NCI-H446 (cell line): Measurements from ENCODE around the gene NAV2.

Experiments
- DNase-seq, 2 experiments: peaks; one replicate each; lab custom pipeline; 2025; lab: John Stamatoyannopoulos, UW

Gene NAV2

DNA sequence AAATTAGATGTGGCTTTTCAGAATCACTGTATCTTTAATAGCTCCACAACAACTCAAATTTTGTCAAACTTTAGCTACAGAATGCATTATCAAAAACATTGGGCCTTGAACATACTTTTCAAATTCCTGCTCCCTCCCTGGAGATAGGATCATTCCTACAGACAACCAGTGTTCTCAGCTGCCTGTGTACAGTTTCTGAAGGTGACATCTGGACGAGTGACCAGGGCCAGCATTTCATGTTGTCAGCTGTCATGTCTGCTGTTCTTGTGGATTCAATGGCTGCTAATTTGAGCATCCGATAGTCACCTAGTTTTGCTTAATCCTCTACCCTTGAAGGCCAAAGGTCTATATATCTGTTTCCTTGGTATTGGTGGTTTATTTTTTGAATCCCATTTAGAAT, 259.5 kb downstream of the NAV2 start:
- DNase-seq: no peak

DNA sequence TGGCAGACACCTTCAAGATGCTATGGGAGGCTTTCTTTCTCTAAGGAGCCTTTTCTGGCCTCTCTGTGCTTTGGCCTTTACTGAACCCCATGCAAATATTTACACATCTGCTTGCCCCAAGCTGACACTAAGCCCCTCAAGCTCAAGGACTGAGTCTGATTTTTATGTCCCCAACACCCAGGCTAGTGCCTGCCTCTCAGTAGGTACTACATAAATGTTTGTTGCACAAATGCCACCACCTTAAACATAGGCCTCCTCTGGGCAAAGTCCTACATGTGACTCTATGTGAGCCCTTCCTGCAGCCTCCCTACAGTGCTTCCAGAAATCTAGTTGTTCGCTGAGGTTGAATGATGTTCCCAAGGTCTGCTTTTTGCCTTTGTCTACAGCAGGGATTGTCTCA, 260.0 kb downstream of the NAV2 start:
- no peak for DNase-seq

DNA sequence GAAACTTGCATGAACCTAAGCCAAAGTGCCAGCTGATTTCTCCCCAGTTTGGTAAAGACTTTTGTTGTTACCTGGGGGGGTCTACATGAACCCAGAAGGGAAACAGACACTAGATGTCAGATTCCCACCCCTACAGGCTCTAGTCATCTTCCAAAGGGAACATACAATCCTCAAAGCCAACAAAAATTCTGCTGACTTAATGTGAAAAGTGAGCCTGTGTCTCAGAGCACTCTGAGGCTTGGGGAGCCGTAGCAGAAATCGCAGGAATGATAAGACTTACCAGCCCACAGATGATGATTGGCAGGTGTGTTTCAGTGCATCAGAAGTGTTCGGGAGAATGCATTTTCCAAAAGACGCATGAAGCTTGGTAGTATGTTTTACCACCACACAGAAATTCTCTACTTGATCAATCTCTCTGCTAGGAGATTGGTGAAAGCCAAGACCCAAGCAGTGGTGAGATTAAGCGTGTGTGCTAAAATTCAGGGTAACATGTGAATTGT, 260.5 kb downstream of the NAV2 start:
- no peak for DNase-seq

DNA sequence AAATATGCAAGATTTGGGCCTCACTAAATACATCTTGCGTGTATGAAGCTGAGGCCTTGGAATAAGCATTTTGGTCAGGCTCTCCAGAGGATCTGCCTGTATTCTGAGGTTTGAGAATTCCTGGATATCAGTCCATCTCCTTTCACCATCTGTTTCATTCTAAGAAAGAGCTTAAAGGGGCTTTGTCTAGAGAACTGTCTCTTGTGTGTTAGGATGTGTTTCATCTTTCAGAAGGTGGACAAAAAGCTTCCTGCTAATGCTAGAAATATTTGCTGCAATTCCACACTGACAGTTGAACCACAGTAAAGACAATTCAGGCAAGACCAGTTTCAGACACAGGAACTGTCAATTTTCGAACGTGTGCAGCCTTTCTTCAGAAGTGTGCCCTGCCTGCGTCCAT, 262.2 kb downstream of the NAV2 start:
- DNase-seq: no peak

DNA sequence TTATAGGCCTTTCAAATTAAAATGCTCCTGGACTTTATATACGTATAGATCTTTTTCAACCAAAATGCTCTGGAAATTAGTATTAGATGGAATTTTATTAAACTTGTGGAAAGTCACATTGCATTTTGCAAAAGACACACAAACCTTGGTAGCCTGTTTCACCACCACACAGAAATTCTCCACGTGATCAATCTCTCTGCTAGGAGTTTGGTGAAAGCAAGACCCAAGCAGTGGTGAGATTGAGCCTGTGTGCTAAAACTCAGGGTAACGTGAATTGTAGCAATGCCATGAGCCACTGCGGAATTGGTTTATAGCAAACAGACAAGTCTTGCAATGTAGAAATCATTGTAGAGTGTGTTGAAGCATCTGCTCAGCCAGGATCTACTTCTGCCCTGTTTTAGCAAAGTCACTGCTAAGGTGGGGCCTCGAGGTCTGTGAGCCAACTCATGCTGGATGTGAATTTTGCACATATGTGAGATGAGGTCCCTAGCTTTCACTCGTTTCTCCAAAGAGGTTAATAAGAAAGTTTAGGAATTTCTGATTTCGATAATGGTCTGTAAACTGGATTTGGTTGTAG, 262.9 kb downstream of the NAV2 start:
- DNase-seq: no peak

DNA sequence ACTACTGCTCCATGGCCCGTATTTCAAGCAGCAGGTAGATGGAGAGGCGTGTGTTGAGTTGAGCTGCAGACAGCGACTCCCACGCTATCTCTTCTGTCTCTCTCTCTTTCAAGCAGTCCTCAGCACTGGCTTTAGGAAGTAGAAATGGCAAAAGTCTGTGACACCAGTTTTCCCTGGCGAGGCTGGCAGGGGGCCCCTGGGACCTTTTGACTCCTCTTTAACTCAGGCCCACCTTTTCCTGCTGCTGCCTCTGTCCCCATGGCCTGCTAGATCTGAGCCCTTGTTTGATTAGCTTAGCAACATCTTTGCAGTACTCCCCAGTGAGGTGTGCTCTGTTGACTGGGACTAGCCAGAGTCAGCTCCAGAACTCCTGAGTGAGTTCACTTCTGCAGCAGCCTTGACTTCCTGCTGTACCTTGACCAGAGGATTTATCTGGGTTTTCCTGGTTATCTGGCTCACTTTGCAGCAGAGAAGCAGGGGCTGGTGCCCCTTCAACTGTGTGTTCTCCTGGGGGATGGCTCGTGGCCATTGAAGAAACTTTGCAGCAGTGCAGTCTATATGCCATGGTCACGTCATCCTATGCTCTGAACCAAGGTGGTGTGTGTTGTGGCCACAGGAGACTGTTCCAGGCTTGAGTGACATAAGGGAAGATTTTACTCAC, 263.8 kb downstream of the NAV2 start:
- no peak for DNase-seq

DNA sequence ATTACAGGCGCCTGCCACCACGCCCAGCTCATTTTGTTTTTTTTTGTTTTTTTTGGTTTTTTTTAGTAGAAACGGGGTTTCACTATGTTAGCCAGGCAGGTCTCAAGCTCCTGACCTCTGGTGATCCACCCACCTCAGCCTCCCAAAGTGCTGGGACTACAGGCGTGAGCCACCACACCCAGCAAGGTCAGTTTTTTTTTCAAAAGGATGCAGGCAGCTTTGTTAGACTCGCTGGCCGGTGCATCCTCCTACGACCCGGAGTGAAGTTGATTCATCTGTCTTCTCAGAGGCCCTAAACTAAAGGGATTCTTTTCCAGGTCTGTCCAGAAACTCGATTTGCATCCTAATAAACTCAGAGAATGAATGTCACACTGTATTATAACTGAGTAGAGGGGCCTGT, 265.3 kb downstream of the NAV2 start:
- DNase-seq: no peak

DNA sequence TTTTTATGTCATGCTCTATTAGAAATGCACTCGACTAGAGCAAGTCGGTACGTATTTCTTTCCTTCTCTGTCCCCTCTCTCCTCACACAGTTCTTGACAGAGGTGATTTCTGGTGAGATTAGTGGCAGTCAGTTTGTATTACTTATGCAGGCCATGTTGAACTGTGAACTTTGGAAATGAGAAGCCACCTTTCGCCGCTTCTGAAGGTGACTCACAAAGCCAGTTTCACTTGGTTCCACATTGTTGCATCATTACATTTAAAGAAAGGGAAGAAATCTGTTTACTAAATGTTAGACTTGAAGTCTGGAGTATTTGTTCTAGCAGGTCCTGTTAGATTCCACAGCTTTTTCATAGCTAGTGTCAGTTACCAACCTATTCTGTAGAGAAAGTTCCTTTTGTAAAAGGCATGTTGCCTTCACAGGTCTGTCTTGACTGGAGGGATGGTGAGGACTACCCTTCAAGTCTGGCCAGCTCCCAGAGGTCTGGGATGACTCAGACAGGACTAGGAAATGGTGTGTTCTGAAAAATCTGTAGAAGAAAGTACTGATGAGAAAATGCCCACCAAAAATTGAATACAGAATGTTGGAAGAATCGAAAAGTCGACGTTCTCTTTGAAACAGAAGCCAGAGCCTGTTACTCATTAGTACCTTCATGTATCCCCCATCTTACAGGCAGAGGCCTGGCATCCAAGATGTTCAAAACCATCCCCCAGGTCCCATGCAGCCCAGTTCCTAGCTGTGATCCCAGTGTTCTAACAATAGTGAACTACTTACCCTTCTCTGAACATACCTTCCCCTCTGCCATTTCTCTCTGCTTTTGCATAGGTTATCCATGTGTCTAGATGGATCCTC, 266.3 kb downstream of the NAV2 start:
- no peak for DNase-seq

DNA sequence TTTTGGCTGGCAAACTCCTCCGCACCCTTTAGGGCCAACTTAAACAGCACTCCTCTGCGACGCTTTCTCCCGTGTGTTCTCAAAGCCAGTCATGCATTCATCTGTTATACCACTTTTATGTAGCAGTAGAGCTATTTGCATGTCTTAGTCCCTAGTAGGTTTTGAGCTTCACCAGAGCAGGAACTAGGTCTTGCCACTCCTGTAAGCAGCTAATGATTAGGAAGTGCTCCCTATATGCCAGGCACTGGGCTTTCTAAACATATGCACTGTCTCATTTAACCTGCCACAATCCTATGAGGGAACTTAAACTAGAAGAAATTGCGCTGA, 266.8 kb downstream of the NAV2 start:
- DNase-seq: no peak

DNA sequence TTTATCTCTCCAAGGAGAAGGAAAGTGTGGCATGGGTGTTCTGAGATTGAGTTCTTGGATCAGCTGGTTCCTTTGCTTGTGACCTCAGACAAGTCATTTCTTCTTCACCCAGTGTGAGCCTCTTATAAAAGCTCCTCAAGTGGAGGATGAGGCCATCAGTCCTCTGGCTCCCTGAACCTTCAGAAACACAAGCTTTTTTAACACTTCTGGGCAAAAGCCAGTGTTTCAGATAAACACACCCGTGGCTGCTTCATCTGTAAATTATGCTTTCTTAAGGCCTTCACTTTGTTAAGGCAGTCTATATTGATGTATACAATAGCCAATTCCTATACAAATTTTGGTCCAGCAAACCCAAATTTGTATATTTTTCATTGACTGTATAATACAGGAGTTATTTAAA, 267.8 kb downstream of the NAV2 start:
- DNase-seq: no peak

DNA sequence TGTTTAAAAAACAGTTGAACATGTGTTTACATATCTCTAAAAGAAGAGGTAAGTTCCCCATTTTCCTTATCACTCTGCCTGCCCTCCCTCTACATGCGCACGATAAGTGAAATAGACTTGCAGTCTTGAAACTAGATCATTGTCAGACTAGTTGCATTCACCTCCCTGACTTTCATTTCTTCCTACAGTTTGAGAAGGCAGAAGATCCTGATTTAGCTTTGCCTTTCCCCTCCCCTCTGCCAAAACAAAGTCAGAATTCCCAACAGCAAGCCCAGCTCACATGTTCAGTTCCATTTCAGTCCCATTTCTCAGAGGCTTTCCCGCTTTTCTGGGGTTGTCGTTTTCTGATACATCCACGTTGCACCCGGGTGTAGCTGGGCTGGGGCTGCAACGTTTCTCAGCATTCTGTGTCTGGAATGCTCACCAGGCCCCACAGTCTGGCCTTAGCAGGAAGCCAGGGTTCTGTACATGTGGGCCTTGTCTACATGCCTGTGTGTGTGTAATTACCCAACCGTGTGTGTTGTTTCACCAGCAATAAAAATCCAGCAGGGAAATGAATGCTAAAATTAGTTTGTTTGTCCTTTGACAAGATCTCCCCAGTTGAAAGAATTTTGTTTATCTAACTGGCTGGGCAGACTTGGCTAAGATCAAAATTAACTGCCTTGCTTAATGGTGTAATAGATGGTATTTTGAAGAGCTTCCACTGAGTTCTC, 268.5 kb downstream of the NAV2 start:
- DNase-seq: peak in 1 of 2 experiments; percentile 26

DNA sequence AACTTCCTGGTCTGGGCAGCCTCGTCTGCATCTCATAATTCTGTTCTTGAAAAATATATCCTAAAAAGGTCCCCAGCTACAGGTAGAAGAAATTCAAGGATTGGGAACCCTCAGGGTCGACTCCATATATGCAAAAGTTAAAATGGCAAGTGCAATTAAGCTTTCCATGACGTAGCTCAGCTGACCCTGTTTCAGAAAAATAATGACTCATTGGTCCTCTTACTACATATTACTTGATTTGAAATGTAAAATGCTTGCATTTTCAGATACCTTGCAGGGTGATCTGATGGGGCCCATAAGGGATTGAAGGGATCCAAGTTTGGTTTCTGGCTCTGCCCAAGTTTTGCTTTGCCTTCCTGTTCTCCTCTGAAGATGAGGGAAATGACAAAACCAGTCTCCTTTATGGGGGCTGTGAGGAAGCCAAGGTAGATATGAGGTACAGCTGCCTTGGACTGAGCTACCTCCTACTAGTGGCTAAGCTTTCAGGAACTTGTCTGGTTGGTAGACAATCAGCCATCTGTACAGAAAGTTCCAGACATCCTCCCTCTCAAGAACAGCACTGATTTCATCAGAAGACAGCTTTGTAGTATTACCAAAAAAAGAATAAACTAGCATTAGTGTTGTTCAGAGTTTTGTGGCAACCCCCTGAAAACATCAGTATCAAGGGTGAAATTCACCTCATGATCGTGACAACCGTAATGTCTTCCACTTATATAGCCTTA, 270.3 kb downstream of the NAV2 start:
- DNase-seq: no peak

DNA sequence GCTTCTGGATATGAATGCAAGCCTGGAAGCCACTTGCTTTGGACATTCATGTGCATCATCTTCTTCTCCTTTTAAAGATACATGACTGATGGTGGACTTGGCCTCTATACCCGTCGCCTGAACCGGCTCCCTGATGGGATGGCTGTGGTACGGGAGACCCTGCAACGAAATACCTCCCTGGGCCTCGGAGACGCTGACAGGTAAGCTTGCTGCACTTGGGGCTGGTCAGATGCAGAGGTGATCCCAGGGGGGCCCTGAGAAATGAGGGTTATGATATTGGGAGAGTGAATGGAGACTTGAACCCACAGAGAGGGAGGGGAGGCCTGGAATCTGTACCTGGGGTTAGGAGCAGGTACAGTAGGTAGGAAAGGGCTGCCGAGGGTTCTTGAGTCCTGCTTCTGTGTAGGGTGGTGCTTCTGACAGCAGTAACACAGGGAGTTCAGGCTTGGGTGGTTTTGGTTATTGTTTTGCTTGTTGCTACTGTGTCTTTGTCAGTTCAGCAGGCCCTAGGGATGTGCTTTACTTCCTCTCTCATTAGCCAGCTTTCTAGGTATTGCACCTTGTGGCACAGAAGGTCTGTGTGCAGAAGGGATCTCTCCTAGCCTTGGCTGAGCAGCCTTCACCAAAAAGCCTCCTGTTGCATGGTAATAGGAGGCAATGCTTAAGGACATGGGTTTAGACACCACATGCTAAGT, 271.6 kb downstream of the NAV2 start:
- no peak for DNase-seq

DNA sequence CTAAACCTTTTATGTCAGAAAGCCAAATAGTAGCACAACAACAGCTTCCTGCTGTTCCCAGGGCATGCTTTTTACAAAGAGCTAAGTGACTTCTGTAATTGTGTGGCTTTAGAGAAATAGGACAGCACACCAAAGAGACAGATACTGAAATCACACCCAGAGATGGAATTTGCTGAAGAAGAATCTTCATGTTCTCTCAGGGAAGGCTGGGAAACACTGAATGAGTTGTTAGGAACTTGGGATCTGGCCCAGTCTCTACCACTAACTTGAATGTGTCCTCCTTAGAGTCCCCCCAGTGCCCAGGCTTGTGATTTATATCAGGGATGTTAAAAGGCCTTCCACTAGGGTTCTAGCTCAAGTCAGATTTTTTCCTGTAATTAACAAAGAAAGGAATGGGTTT, 272.5 kb downstream of the NAV2 start:
- DNase-seq: no peak

DNA sequence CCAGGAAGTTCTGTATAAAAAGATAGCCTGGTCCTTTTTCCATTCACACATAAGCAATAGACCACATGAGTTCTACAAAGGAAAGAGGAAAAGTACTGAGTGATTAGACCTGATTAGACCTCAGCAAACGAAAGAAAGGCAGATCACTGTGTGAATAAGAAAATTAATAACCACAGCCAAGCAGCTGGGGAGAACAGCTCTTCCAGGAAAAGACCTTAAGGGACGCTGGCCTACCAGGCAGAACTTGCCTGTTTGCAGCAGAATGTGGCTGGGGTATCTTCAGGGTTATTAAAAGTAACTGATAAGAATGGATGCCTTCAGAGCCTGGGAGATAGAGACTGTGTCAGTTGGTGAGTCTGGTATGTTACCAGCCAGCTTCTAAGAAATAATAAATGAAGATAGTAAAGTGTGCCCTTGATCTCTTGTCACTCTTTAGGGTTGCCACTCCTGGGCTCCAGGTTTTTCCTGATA, 274.7 kb downstream of the NAV2 start:
- DNase-seq: no peak

DNA sequence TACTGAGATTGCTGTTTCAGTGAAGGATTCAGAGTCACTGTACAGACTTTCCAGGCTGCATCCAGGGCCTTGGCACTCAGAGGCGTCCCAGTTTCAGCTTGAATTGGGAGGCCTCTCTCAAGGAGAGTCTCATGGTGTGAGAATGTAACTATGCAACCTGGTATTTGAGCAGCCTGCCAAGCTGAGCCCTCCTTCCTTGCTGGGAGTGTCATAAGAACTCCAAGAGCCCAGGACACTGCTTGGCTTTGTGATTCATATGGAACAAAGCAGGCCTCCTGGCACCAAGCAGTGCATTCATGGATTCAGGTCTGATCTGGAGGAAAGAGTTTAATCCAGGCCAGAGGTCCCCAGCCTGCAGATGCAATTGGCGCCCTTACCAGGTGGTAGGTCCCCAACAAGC, 276.0 kb downstream of the NAV2 start:
- DNase-seq: peak; percentile 42 to 84

DNA sequence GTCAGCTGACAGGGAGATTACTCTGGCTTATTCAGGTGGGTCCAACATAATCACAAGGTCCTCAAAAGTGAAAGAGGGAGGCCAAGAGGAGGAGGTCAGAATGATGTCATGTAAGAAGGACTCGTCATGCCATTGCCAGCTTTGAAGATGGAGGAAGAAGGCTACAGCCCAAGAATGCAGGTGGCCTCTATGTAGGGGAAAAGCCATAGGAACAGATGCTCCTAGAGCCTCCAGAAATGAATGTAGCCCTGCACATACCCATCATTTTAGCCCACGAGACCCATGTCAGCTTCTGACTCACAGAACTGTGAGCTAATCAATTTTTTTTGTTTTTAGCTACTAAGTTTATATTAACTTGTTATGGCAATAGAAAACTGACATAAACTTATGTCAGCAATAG, 276.6 kb downstream of the NAV2 start:
- no peak for DNase-seq

DNA sequence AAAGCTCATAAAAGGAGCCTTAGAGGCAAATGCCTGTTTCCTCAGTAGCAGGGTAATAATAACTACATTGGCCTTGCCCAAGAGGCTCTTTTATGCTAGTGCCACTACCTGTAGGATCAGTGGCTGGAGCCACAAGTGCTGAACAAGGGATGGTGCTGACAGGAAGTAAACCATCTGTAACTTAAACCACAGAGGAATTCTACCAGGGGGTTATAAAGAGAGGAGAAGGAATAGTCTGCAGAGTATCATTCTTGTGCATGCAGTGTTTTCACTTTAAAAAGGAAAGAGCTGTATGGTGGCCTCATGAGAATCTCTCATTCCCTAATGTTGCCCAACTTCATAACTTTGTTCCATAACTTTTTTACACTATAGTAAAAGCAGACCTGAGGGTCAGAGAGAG, 279.5 kb downstream of the NAV2 start:
- no peak for DNase-seq

DNA sequence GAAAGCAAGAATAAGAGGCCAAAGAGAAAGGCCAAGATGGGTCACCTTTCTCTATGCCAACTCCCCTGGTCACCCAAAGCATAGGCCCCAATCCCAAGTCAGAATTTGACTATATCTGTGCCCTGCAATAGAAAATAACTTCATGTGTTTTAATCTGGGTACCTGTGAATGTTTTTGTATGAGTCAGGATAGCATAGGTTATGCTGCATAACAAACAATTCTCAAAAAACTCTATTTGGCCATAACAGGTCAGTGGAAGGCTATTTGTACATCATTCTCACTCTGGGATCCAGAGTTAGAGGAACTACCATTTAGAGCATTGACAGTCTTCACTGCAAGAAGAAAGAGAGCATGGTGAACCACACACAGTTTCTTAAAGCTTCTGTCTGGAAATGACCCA, 280.4 kb downstream of the NAV2 start:
- DNase-seq: no peak

DNA sequence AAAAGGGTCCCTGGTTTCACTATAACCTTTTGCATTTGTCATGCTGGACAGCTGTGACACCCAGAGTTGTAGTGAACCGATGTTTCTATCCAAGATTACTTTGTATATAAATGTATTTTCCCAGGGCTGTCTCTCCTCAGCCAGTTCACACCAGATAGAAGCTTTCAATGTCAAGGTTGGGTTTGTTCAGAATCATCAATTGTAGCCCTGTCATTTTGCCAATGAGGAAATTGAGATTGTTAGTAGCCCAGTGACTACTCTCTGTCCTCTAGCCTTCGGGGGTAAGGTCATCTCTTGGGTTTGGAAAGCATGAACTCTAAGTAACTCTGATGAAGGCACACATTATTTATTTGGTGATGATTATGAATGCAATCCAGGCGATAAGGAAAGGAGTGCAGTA, 282.0 kb downstream of the NAV2 start:
- no peak for DNase-seq

DNA sequence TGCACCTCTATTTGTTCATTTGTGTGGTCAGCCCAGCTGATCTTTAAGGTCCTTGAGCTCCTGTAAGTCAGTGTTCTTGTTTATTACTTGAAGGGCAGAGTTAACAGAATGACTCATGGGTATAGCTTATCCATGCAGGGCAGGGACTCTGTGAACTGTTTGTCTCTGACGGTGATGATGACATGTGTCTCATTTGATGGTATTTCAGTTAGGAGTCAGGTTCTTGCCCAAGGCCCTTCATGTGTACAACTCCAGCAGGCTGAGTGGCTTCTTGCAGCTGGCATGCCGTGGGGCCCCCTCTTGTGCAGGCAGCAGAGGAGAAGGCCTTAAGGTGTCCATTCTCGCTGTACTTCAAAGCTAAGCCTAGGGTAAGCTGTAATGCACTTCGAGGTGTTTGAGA, 282.5 kb downstream of the NAV2 start:
- DNase-seq: no peak
